IMR-90 (cell line): ENCODE data around the gene FRMPD4. TPM values are rescaled to one million over a fixed set of nuclear protein-coding genes. Genes with fewer than 3 reads are reported as not detected.

Experiments used
- ATAC-seq: fragments of 200-7000 bp; cut with Tn5 transposase; 2 replicates; pipeline ENCODE4 v1.9.1; 2020; ENCODE audit warnings: low read depth, mild to moderate bottlenecking, moderate library complexity
- BruUV-seq: library from RNA; stranded (reverse); fragments of 400-500 nt; replicated peaks from 2 replicates; lab custom pipeline; 2021; lab: Mats Ljungman, UMichigan
- CTCF ChIA-PET: fragments of 300-600 bp; formaldehyde crosslinking; extraction: SDS; loops from one replicate; lab custom pipeline; 2021; ENCODE audit warnings: antibody characterized with exemption; lab: Yijun Ruan, JAX
- POLR2A ChIA-PET: fragments of 300-600 bp; sonication (Branson Sonifier 250); formaldehyde crosslinking; loops from one replicate; lab custom pipeline; 2022; ENCODE audit warnings: antibody characterized with exemption; ENCODE audit not compliant: unreplicated experiment; lab: Charles Lee
- DNase-seq: peaks from one replicate; pipeline ENCODE4 v3.0.0; 2013
- H2AFZ ChIP-seq: replicated peaks from 2 replicates; pipeline ENCODE3; 2013; ENCODE audit warnings: low read length, mild to moderate bottlenecking; ENCODE audit not compliant: poor library complexity
- H2AK5ac ChIP-seq: 2 replicates; pipeline ENCODE4 v1.6.1; 2013; ENCODE audit warnings: low read depth, low read length, inconsistent platforms
- H2AK9ac ChIP-seq: replicated peaks from 2 replicates; pipeline ENCODE3; 2013; ENCODE audit warnings: mild to moderate bottlenecking, low read depth, low read length, moderate library complexity; ENCODE audit not compliant: poor library complexity
- H2BK120ac ChIP-seq: 2 replicates; pipeline ENCODE4 v1.6.1; 2013; ENCODE audit warnings: low read depth, low read length, inconsistent platforms
- H2BK15ac ChIP-seq: 3 replicates; pipeline ENCODE4 v1.6.1; 2013; ENCODE audit warnings: low read depth, low read length, inconsistent platforms
- H2BK20ac ChIP-seq: 2 replicates; pipeline ENCODE4 v1.6.1; 2013; ENCODE audit warnings: low read depth, mild to moderate bottlenecking, inconsistent platforms, low read length, moderate library complexity
- H2BK5ac ChIP-seq: 2 replicates; pipeline ENCODE4 v1.6.1; 2013; ENCODE audit warnings: mild to moderate bottlenecking, low read depth, low read length, inconsistent platforms; ENCODE audit not compliant: poor library complexity, severe bottlenecking
- H3K14ac ChIP-seq: replicated peaks from 2 replicates; pipeline ENCODE4 v1.6.1; 2013; ENCODE audit warnings: low read depth, low read length, inconsistent platforms
- H3K18ac ChIP-seq: 2 replicates; pipeline ENCODE4 v1.6.1; 2013; ENCODE audit warnings: low read depth, low read length, control low read depth
- H3K23ac ChIP-seq: 2 replicates; pipeline ENCODE4 v1.6.1; 2013; ENCODE audit warnings: low read depth, low read length, inconsistent platforms
- H3K27ac ChIP-seq: 2 replicates; pipeline ENCODE4 v1.5.1; 2013; ENCODE audit warnings: mild to moderate bottlenecking, control low read depth, low read length; ENCODE audit not compliant: insufficient read depth
- H3K27me3 ChIP-seq: 2 replicates; pipeline ENCODE4 v1.6.1; 2013; ENCODE audit warnings: low read length; ENCODE audit not compliant: control insufficient read depth, insufficient read depth
- H3K36me3 ChIP-seq: 2 replicates; pipeline ENCODE4 v1.6.1; 2013; ENCODE audit warnings: low read length, mixed read lengths; ENCODE audit not compliant: control insufficient read depth, insufficient read depth
- H3K4ac ChIP-seq: 2 replicates; pipeline ENCODE4 v1.6.1; 2013; ENCODE audit warnings: low read depth, low read length, inconsistent platforms
- H3K4me1 ChIP-seq: 2 replicates; pipeline ENCODE4 v1.6.1; 2013; ENCODE audit warnings: low read length, mixed read lengths; ENCODE audit not compliant: control insufficient read depth, insufficient read depth
- H3K4me2 ChIP-seq: 2 replicates; pipeline ENCODE4 v1.6.1; 2013; ENCODE audit warnings: low read depth, mild to moderate bottlenecking, control low read depth, low read length, moderate library complexity
- H3K4me3 ChIP-seq: 2 replicates; pipeline ENCODE4 v1.5.1; 2013; ENCODE audit warnings: low read depth, mild to moderate bottlenecking, control low read depth, low read length, moderate library complexity; ENCODE audit not compliant: insufficient read depth
- H3K56ac ChIP-seq: 2 replicates; pipeline ENCODE4 v1.6.1; 2013; ENCODE audit warnings: low read length, inconsistent platforms; ENCODE audit not compliant: insufficient read depth; ENCODE audit errors: extremely low read depth
- H3K79me1 ChIP-seq, 2 experiments: 2 replicates each; pipeline ENCODE4 v1.6.1; 2013; ENCODE audit warnings: low read length in 2 of 2, inconsistent platforms in 1 of 2, low read depth in 1 of 2
- H3K9ac ChIP-seq: 2 replicates; pipeline ENCODE4 v1.6.1; 2013; ENCODE audit warnings: low read depth, low read length, control low read depth
- H3K9me1 ChIP-seq: 2 replicates; pipeline ENCODE4 v1.6.1; 2013; ENCODE audit warnings: low read length, inconsistent platforms; ENCODE audit not compliant: insufficient read depth
- H3K9me3 ChIP-seq: 2 replicates; pipeline ENCODE4 v1.6.1; 2013; ENCODE audit warnings: low read length; ENCODE audit not compliant: control insufficient read depth, insufficient read depth
- H4K20me1 ChIP-seq: 2 replicates; pipeline ENCODE4 v1.6.1; 2013; ENCODE audit warnings: low read length, inconsistent platforms; ENCODE audit not compliant: insufficient read depth
- H4K5ac ChIP-seq: 2 replicates; pipeline ENCODE4 v1.6.1; 2013; ENCODE audit warnings: mild to moderate bottlenecking, low read depth, low read length, control low read depth
- H4K8ac ChIP-seq, 2 experiments: 2 replicates each; pipeline ENCODE4 v1.6.1; 2013; ENCODE audit warnings: low read depth in 2 of 2, low read length in 2 of 2, control low read depth in 1 of 2, inconsistent platforms in 1 of 2
- H4K91ac ChIP-seq: 2 replicates; pipeline ENCODE4 v1.6.1; 2013; ENCODE audit warnings: low read depth, low read length, inconsistent platforms; ENCODE audit not compliant: insufficient read depth
- FOS ChIP-seq: fragments of 150-350 bp; IDR thresholded peaks from 2 replicates; pipeline ENCODE4 v1.6.1; 2016; ENCODE audit warnings: low read depth, low read length
- MAFK ChIP-seq: IDR thresholded peaks from 2 replicates; pipeline ENCODE4 v1.6.1; 2012; ENCODE audit warnings: low read depth, low read length, improper control_type of control experiment
- MAZ ChIP-seq: IDR thresholded peaks from 2 replicates; pipeline ENCODE4 v1.6.1; 2012; ENCODE audit warnings: low read depth, mild to moderate bottlenecking, low read length, improper control_type of control experiment, moderate library complexity, borderline replicate concordance
- MXI1 ChIP-seq: IDR thresholded peaks from 2 replicates; pipeline ENCODE4 v1.6.1; 2012; ENCODE audit warnings: low read depth, mild to moderate bottlenecking, low read length, moderate library complexity, borderline replicate concordance
- dilution Hi-C: fragments of 300-500 bp; cut with HindIII; formaldehyde crosslinking; loops from one replicate; pipeline ENCODE4 v1.14.3; 2018; ENCODE audit warnings: low sequenced_read_pairs; ENCODE audit not compliant: unreplicated experiment
- in situ Hi-C: fragments of 300-500 bp; cut with MboI; formaldehyde crosslinking; loops from 3 replicates; pipeline ENCODE4 v1.14.3; 2019; ENCODE audit warnings: low sequenced_read_pairs, inconsistent platforms, mixed read lengths
- intact Hi-C: fragments of 100-400 bp; cut with micrococcal nuclease; formaldehyde crosslinking; loops from 2 replicates; pipeline ENCODE4 v1.10.0; 2022
- polyA plus RNA-seq, 3 experiments: library from polyadenylated mRNA; depleted of rRNA; stranded (reverse); fragments of >200 nt; gene quantifications; 2 replicates each; pipeline ENCODE4 v1.2.3, GENCODE V29; 2012; ENCODE audit warnings: low replicate concordance in 1 of 3
- total RNA-seq: library from RNA; depleted of rRNA; stranded (reverse); fragments of >200 nt; gene quantifications from 2 replicates; pipeline ENCODE4 v1.2.3, GENCODE V29; 2012
- TF ChIP-seq, protein P1 (sequence below): fragments of 150-350 bp; IDR thresholded peaks from 2 replicates; pipeline ENCODE4 v1.6.1; 2017; ENCODE audit warnings: mild to moderate bottlenecking, antibody characterized with exemption, low read length, low read depth

The FRMPD4 gene
- total and polyA plus RNA-seq, 2 of the 4 experiments (the other 2 are of a cell fraction), result 0.53 to 1.1 TPM

DNA sequence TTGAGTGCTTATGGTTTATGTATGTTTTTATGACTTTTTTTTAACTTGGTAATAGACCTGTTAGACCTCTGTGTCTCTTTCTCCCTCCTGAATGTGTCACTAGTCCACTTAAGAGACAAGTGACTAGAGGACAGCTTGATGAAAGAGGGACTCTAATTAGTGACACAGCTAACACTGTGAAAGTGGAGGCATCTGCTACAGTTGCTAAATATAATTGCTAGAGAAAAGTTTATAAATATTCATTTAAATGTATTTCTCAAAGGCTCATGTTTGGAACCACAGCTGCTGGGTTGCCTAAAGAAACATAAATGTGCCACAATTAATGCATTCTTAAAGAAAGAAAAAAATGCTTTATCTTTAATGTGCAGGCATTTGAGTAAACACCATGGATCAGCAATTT, 176.4 kb downstream of the FRMPD4 start:
- Histone ChIP-seq H3K56ac (no peak overlapping the region), H2AFZ (no peak overlapping the region), H3K4me2 (no peak overlapping the region), H3K27ac (no peak overlapping the region), H4K91ac (no peak overlapping the region), H3K9me1 (0 out of 2 replicates have a peak, but pooled peaks cover under 1% of the 10 kb centered on the region), H3K4me1 (no peaks in the 10 kb centered on the region), H3K36me3 (no peaks in the 10 kb centered on the region), H3K27me3 (no peaks in the 10 kb centered on the region), H2BK20ac (no peak overlapping the region), H2AK9ac (no peak overlapping the region), H3K23ac (no peak overlapping the region), H3K79me1 (no peaks in the 10 kb centered on the region), H2BK15ac (no peak overlapping the region), H2BK5ac (no peak overlapping the region), H4K5ac (no peak overlapping the region), H3K14ac (no peak overlapping the region), H3K18ac (no peak overlapping the region), H2AK5ac (no peak overlapping the region), H2BK120ac (no peak overlapping the region), H4K20me1 (no peaks in the 10 kb centered on the region), H3K9ac (no peak overlapping the region), H4K8ac (no peak overlapping the region), H3K4ac (no peak overlapping the region), H3K4me3 (no peak overlapping the region), H3K9me3 (no peaks in the 10 kb centered on the region)
- BruUV-seq, result no TSS peak
- CTCF ChIA-PET, result no interaction called here
- POLR2A ChIA-PET, result interaction anchor here (0.6 kb wide), 2 partner anchors 81 to 389 kb away, joined by 3 to 9 read pairs; no protein-coding TSS in a partner anchor
- DNase-seq (no peak), ATAC-seq (no peak)
- TF ChIP-seq, protein P1, sequence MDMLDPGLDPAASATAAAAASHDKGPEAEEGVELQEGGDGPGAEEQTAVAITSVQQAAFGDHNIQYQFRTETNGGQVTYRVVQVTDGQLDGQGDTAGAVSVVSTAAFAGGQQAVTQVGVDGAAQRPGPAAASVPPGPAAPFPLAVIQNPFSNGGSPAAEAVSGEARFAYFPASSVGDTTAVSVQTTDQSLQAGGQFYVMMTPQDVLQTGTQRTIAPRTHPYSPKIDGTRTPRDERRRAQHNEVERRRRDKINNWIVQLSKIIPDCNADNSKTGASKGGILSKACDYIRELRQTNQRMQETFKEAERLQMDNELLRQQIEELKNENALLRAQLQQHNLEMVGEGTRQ, result no peak
- TF ChIP-seq FOS (no peak), MAFK (0 out of 2 replicates have a peak, but pooled peaks have one; percentile 24), MAZ (no peak), MXI1 (no peak)
- in situ Hi-C loops, result no loop called here
- intact Hi-C loops, result no loop called here
- dilution Hi-C loops, result no loop called here
